ENCODE data around the gene CNN2.

Gene CNN2

DNA sequence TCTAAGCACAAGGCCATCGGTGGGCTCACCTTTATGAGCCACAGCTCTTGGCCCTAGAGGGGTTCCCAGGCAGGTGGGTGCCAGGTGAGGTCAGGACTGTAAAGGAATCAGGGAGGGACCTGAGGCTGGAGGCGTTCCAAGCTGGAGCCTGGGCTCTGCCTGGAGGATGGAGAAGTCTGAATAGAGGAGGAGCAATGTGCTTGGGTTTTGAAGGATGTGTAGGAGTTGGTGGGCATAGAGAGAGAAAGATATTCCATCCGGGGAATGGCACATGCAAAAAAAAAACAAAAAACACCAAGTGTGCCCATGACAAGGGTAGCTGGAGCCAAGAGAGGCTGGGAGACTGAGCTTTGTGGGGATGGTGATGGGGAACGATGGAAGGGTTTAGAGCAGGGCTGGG, 23.8 kb upstream of the CNN2 start:
- TF ChIP-seq, protein P1, sequence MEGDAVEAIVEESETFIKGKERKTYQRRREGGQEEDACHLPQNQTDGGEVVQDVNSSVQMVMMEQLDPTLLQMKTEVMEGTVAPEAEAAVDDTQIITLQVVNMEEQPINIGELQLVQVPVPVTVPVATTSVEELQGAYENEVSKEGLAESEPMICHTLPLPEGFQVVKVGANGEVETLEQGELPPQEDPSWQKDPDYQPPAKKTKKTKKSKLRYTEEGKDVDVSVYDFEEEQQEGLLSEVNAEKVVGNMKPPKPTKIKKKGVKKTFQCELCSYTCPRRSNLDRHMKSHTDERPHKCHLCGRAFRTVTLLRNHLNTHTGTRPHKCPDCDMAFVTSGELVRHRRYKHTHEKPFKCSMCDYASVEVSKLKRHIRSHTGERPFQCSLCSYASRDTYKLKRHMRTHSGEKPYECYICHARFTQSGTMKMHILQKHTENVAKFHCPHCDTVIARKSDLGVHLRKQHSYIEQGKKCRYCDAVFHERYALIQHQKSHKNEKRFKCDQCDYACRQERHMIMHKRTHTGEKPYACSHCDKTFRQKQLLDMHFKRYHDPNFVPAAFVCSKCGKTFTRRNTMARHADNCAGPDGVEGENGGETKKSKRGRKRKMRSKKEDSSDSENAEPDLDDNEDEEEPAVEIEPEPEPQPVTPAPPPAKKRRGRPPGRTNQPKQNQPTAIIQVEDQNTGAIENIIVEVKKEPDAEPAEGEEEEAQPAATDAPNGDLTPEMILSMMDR (IDR thresholded peaks at IDR 0.05; ENCODE audit: insufficient read depth, missing control alignments): no peak
- FAIRE-seq (no peak), DNase-seq (ENCODE audit: insufficient read length, low spot score) (no peak)

GRCh38 chr19:1003283-1003682, 23.1 kb upstream of the CNN2 start:
- FAIRE-seq (no peak), DNase-seq (ENCODE audit: insufficient read length, low spot score) (no peak)
- TF ChIP-seq, protein P1 (IDR thresholded peaks at IDR 0.05; ENCODE audit: insufficient read depth, missing control alignments): no peak

GRCh38 chr19:1004204-1004802, 22.1 kb upstream of the CNN2 start:
- TF ChIP-seq, protein P1 (IDR thresholded peaks at IDR 0.05; ENCODE audit: insufficient read depth, missing control alignments): no peak
- FAIRE-seq (no peak), DNase-seq (ENCODE audit: insufficient read length, low spot score) (no peak)

DNA sequence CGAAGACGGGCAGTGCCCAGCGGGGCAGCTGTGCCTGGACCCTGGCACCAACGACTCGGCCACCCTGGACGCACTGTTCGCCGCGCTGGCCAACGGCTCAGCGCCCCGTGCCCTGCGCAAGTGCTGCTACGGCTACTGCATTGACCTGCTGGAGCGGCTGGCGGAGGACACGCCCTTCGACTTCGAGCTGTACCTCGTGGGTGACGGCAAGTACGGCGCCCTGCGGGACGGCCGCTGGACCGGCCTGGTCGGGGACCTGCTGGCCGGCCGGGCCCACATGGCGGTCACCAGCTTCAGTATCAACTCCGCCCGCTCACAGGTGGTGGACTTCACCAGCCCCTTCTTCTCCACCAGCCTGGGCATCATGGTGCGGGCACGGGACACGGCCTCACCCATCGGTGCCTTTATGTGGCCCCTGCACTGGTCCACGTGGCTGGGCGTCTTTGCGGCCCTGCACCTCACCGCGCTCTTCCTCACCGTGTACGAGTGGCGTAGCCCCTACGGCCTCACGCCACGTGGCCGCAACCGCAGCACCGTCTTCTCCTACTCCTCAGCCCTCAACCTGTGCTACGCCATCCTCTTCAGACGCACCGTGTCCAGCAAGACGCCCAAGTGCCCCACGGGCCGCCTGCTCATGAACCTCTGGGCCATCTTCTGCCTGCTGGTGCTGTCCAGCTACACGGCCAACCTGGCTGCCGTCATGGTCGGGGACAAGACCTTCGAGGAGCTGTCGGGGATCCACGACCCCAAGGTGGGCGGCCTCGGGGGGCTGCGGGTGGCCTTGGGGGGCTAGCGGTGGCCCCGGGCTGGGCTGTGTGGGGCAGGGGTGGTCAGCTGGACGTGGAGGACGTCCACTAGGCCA, 21.4 kb upstream of the CNN2 start:
- no peak for FAIRE-seq
- no peak for DNase-seq (ENCODE audit: insufficient read length, low spot score)

GRCh38 chr19:1006711-1007398, 19.6 kb upstream of the CNN2 start:
- DNase-seq (ENCODE audit: insufficient read length, low spot score) (no peak), FAIRE-seq (no peak)
- TF ChIP-seq, protein P1 (IDR thresholded peaks at IDR 0.05; ENCODE audit: insufficient read depth, missing control alignments): no peak

More for the DNA sequence above, 21.4 kb upstream of the CNN2 start:
- TF ChIP-seq, protein P1 (IDR thresholded peaks at IDR 0.05; ENCODE audit: insufficient read depth, missing control alignments): no peak

- DNase-seq (ENCODE audit: insufficient read length, low spot score) (no peak), FAIRE-seq (no peak)
- TF ChIP-seq, protein P1 (IDR thresholded peaks at IDR 0.05; ENCODE audit: insufficient read depth, missing control alignments): no peak
Observed at GRCh38 chr19:1007399-1008251, 18.8 kb upstream of the CNN2 start.
